B cell (primary cell): ENCODE results near the gene CBL.

Source experiments
- EZH2 ChIP-seq: IDR thresholded peaks from 2 replicates; pipeline ENCODE4 v1.6.1; 2012; ENCODE audit warnings: borderline replicate concordance, low read depth, mild to moderate bottlenecking, moderate library complexity, low read length; ENCODE audit not compliant: insufficient read depth, poor library complexity, severe bottlenecking
- TF ChIP-seq, protein P1 (sequence below): fragments of 200-600 bp; IDR thresholded peaks from one replicate; pipeline ENCODE4 v1.8.0; 2022; ENCODE audit warnings: antibody characterized with exemption, mild to moderate bottlenecking

- TF ChIP-seq, protein P1, sequence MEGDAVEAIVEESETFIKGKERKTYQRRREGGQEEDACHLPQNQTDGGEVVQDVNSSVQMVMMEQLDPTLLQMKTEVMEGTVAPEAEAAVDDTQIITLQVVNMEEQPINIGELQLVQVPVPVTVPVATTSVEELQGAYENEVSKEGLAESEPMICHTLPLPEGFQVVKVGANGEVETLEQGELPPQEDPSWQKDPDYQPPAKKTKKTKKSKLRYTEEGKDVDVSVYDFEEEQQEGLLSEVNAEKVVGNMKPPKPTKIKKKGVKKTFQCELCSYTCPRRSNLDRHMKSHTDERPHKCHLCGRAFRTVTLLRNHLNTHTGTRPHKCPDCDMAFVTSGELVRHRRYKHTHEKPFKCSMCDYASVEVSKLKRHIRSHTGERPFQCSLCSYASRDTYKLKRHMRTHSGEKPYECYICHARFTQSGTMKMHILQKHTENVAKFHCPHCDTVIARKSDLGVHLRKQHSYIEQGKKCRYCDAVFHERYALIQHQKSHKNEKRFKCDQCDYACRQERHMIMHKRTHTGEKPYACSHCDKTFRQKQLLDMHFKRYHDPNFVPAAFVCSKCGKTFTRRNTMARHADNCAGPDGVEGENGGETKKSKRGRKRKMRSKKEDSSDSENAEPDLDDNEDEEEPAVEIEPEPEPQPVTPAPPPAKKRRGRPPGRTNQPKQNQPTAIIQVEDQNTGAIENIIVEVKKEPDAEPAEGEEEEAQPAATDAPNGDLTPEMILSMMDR, result no peak
- TF ChIP-seq EZH2, result no peak
These were observed 24.3 kb upstream of the CBL start for GRCh38 chr11:119181677-119182412.
